NB4 (cell line): ENCODE measurements around the gene SAMD14.

Source experiments
- DNase-seq: peaks from one replicate; pipeline ENCODE4 v3.0.0; 2010; ENCODE audit warnings: low read depth
- H3K4me3 ChIP-seq: one replicate; pipeline ENCODE4 v1.5.1; 2011; ENCODE audit warnings: mild to moderate bottlenecking, low read depth, low read length, moderate library complexity
- MYC ChIP-seq: IDR thresholded peaks from 2 replicates; pipeline ENCODE4 v1.6.1; 2011; ENCODE audit warnings: low read depth, low read length
- POLR2A ChIP-seq: IDR thresholded peaks from 2 replicates; pipeline ENCODE4 v1.6.1; 2011; ENCODE audit warnings: mild to moderate bottlenecking; ENCODE audit not compliant: insufficient read length; ENCODE audit errors: extremely low read depth
- TF ChIP-seq, protein P1 (sequence below): IDR thresholded peaks from 2 replicates; pipeline ENCODE4 v1.6.1; 2011; ENCODE audit warnings: low read depth, low read length
- TF ChIP-seq, protein P2 (sequence below): IDR thresholded peaks from one replicate; pipeline ENCODE4 v1.5.1; 2012; ENCODE audit warnings: low read depth, low read length

Gene SAMD14

DNA sequence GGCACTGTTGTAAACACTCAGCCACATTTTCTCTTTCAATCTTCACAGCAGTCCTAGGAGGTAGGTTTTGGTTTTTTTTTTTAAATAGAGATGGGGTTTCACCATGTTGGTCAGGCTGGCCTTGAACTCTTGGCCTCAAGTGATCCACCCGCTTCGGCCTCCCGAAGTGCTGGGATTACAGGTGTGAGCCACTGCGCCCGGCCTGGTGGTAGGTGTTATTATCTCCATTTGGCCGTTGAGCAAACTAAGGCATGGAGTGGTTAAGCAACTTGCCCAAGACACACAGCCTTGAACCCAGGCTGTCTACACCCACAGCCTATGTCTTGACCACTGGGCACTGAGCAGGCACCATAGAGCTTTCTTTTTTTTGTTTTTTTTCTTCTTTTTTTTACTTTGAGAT is 44.5 kb upstream of the SAMD14 start:
- DNase-seq: no peak
- TF ChIP-seq MYC (no peak), POLR2A (no peak)
- TF ChIP-seq, protein P1, sequence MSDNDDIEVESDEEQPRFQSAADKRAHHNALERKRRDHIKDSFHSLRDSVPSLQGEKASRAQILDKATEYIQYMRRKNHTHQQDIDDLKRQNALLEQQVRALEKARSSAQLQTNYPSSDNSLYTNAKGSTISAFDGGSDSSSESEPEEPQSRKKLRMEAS: no peak
- TF ChIP-seq, protein P2, sequence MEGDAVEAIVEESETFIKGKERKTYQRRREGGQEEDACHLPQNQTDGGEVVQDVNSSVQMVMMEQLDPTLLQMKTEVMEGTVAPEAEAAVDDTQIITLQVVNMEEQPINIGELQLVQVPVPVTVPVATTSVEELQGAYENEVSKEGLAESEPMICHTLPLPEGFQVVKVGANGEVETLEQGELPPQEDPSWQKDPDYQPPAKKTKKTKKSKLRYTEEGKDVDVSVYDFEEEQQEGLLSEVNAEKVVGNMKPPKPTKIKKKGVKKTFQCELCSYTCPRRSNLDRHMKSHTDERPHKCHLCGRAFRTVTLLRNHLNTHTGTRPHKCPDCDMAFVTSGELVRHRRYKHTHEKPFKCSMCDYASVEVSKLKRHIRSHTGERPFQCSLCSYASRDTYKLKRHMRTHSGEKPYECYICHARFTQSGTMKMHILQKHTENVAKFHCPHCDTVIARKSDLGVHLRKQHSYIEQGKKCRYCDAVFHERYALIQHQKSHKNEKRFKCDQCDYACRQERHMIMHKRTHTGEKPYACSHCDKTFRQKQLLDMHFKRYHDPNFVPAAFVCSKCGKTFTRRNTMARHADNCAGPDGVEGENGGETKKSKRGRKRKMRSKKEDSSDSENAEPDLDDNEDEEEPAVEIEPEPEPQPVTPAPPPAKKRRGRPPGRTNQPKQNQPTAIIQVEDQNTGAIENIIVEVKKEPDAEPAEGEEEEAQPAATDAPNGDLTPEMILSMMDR: no peak
- no peak overlapping the region for H3K4me3 ChIP-seq

DNA sequence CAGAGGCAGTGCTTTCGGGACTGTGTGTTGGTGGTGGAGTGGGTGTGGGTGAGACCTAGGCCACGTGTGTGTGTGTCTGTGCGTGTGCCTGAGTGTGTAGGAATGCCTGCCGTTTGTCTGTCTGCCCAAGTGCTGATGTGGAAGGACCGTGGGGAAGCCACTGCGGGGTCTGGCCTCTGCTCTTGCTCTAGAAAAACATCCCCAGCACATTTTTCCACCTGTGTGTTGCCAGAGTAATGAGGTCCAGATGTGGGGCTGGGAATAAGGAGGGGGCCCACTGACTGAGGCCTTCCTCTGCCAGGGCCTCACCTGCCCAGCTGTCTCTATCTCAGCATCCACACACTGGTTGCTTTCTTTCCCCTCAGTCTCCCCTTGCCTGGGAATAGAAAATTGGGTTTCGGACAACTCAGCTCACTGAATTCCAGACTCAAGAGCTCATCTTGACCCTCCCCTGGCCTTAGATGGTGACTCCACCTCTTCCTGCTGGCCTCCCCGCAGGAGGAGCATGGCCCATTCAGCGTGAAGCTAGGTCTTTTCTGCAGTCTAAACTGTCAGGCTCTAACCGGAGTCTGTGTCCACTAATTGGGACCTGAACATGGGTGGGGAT is 43.5 kb upstream of the SAMD14 start:
- no peak for DNase-seq
- H3K4me3 ChIP-seq: no peak overlapping the region
- TF ChIP-seq MYC: no peak
- TF ChIP-seq, protein P2: no peak

DNA sequence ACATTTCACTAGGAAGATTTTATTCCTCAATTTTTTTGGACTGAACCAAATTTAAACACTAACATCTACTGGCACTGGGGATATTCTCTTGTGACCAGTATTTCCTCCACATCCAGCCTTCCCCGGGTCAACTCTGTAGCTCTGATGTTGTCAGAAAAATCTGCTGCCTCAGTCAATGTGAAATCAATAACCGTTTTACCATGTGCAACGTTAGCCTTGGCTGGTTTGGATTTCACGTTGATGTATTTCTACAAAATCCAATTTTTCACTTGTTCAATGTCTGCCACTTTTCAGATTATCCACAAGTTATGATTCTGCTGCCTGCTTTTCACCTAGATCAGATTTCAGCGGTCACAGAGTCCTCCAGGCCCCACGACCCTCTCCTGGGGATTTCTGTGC is 43.0 kb upstream of the SAMD14 start:
- H3K4me3 ChIP-seq: no peak overlapping the region
- no peak for DNase-seq
- no peak for TF ChIP-seq MYC
- TF ChIP-seq, protein P1: no peak
- no peak for TF ChIP-seq POLR2A

DNA sequence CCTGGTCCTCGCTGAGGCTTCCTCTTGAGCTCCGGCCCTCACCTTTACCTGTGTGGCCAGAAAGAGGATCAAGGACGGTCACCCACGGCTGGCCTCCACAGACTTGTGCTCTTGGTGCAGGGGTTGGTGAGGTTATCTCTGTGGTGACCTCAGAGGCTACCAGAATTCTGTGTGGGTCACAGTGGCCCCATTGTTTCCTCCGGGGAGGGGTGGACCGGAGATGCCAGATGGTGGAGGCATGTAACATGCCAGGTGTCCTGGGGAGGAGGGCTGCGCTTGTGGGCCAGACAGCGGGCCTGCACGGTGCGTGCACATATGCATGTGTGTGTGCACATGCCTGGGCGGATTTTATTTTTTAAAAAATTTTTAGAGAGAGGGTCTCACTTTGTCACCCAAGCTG is 42.2 kb upstream of the SAMD14 start:
- DNase-seq: no peak
- H3K4me3 ChIP-seq: no peak overlapping the region
- TF ChIP-seq MYC: no peak
- TF ChIP-seq, protein P2: no peak
- no peak for TF ChIP-seq POLR2A
- TF ChIP-seq, protein P1: no peak

DNA sequence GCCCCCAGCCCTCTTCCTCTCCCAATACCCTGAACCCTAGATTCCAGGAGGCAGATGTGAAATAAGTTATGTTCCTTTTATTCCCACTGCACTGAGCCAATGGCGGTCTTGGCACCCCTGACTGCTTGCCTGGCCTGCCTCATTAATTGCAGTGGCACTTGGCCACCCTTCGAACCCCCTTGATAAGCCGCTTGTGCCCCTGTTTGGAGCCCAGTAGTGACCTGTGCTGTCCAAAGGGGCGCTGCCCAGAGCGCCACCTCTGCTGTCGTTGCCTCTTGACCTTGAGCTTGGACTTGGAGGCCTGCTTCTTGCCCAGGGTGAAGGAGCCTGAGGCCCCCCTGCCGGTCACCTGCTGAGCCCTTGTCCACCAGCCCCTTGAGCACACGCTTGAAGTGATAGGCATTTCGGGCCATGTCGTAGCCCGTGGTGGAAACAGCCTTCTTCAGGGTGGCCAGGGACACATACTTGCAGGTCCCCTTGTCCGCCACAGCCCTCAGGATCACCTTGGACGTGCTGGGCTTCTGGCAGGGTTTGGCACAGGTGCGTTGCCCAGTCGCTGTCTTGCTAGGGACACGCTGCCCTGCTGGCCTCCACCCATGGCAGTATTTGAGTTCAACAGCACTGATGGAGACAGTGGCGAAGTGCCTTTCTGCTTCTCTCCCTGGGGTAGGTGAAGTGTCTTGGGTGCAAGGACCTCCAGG is 41.6 kb upstream of the SAMD14 start:
- DNase-seq: no peak
- no peak overlapping the region for H3K4me3 ChIP-seq
- TF ChIP-seq, protein P2: no peak
- TF ChIP-seq MYC: no peak
- TF ChIP-seq, protein P1: no peak
- no peak for TF ChIP-seq POLR2A

DNA sequence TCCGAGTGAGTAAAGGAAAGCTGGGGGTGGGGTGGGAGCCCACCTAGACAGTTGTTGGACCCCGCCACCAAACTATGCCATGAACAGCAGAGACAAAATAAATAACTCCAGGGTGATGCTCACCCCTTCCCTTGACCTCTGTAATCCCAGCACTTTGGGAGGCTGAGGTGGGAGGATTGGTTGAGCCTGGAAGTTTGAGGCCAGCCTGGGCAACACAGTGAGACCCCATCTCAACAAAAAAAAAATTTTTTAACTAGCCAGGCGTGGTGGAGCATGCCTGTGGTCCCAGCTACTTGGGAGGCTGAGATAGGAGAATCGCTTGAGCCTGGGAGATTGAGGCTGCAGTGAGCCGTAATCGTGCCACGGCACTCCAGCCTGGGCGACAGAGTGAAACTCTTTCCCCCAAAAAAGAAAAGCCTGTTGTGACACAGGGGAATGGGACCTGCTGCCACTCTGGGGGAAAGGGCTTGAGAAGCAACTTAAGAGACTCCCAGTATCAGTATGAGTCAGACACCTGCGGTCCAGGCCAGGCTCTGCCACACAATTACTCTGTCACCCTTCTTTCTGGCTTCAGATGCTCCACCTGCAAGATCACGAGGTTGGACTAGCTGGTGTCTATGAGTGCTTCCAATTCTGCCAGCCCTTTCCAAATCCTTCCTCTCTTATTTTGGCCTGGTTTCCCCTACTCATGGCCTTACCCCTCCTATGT is 40.9 kb upstream of the SAMD14 start:
- DNase-seq: peak; percentile 39
- H3K4me3 ChIP-seq: no peak overlapping the region
- no peak for TF ChIP-seq MYC
- TF ChIP-seq, protein P2: no peak
- TF ChIP-seq POLR2A: no peak
- TF ChIP-seq, protein P1: no peak
